Midbrain (tissue), 1 donor: Measurements from ENCODE around the gene ROR1.
"Not testable (repeated sequence)": the region's sequence is repeated elsewhere in the genome, so short reads cannot be mapped to it uniquely, and the experiment has no call there.

Experiments
- DNase-seq: peaks from one replicate; lab custom pipeline; 2025; lab: John Stamatoyannopoulos, UW

The ROR1 gene

DNA sequence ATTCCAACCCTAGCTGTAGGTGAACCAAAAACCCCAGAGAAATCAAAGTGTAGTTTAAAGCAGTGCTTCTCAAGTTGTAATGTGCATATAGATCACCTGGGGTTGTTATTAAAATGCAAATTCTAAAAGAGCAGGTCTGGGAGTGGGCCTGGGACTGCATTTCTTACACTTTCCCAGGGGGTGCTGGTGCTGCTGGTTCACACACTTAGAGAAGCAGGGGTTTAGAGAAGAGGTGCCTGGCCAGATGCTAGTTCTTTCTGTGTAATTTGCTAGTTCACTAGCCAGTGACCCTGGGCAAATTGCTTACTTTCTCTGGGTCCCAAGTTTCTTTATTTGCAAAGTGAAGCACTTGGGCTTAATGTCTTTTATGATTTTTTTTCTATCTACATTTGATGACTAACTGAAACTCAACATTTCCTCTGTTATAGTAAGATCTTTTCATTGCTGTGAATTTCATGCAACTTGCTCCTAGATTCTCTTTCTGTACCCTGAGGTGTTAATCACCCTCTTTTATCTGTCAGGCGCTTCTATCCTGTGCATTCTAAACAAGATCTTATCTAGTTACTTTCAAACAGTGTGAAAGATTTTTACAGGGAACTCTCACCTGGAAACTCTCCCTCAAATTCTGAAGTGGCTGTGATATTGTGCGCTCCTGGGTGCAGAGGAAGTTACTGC, 287.8 kb downstream of the ROR1 start:
- no peak for DNase-seq

- DNase-seq: no peak
Measured at GRCh38 chr1:64062529-64062928, 288.7 kb downstream of the ROR1 start.

GRCh38 chr1:64062941-64063581, 289.2 kb downstream of the ROR1 start:
- no peak for DNase-seq

GRCh38 chr1:64065571-64065970, 291.8 kb downstream of the ROR1 start:
- no peak for DNase-seq

DNA sequence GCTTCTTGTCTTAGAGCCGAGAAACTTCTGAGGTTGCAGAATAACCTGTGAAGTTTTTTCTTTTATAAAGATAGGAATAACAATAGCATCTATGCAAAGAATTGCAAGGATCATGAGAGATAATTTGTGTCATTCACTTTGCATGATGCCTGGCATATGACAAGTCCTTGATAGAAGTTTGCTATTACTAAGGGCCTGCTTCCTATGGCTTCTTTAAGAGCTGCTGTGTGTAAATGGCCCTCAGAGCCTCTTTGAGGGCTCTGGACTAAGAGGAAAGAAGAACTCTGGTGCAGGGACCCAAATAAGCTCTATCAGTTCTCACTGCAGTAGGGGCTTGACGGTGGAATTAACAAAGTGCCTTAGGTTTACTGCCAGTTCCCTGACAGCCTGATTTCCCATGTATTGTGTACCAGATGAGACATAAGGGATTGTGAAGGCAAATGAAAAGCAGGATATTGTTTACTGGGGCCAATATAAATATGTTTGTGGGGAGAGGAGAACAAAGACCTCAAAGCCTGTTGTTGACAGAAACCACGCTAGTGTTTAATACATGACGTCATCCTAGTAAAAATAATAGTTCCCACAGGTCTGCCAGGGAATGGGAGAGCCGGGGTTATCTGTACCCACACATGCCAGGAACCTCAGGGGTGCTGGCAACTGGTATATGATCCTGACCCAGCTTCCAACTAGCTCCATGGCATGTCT, 298.4 kb downstream of the ROR1 start:
- DNase-seq: no peak

DNA sequence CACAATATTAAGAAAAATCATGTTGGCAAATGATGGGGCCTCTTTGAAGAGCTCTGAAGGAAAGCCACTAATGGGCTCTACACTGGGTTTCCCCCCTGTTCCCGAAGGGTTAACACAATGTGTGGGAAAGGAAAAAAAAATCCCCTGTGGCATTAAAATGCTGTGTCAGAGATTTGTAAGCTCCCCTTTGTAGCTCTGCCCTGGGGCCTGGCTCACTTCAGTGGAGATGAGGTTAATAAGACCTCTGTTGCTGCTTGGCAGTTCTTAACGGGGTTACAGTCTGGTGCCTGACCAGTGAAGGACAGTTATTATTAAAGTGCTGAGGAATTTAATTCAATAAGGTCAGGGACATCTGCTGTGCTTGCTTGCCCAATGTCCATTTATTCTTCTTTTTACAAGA, 299.9 kb downstream of the ROR1 start:
- no peak for DNase-seq

DNA sequence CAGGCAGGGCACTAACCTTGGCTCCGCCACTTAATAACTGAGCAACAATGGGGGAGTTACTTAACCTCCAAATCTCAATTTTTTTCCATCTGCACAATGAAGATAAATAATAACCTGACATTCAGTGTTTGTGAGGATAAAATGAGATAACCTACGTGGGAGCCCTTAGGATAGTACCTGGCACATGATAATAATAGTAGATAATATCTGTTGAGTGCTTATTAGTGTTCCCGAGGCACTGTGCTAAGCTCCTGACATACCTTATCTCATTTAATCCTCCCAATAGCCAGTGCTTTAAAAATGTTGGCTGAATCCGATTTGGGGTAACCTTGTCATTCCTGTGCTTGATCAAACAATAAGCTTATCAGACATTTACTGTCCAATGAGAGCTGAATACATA, 300.9 kb downstream of the ROR1 start:
- no peak for DNase-seq

GRCh38 chr1:64077281-64077940, 303.6 kb downstream of the ROR1 start:
- DNase-seq: peak; percentile 52

DNA sequence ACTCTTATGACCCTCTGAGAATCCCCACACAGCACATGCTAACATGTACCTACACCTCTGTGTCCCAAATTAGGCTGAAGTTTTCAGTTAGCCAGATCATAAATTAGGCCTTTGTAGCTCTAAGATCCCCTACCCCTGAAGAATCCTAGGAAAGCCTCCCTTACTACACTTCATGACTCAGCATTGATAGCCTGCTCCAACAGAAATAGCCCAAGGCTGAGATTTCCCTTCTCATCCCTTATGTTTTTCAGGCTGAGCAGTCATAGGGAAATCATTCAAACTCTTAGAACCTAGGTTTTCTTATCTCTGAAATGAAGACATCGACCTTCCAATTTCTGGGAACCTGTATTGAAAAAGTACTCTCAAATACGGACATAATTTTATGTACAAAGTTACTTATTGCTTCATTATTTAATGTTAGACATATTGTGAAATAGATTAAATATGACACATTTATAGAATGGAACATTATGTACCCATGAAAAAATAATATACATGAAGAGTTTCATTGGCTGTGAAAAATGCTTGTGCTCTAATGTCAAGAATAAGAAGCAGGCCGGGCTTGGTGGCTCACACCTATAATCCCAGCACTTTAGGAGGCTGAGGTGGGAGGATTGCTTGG, 307.2 kb downstream of the ROR1 start:
- DNase-seq: no peak

- no peak for DNase-seq
Measured at GRCh38 chr1:64082459-64082858, 308.6 kb downstream of the ROR1 start.

GRCh38 chr1:64084451-64084850, 310.6 kb downstream of the ROR1 start:
- DNase-seq: no peak

GRCh38 chr1:64087768-64088167, 314.0 kb downstream of the ROR1 start:
- DNase-seq: no peak

- DNase-seq: no peak
Measured at GRCh38 chr1:64090436-64090835, 316.6 kb downstream of the ROR1 start.

DNA sequence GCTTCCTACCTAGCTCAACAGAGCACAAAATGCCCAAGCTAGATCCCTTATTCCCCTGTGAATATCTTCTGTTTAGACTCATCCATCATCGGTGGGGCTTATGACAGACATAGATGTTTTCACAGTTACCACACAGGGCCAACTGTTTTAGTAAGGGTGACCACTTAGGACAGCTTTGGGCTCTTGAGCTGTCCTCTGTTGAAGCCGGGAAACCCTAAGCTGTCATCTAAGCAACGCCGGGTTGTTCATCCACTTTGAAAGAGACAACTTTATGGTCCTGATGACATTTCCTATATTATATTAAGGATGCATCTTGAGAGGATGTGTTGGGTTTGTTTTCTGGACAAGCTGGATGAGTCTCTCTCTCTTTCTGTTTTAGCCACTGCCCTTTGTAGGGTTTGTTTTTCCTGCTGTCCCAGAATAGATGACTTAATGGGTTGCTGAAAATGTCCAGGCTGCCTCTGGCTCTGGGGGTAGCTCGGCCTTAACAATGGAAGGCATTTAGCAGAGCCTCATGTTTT, 319.1 kb downstream of the ROR1 start:
- peak; percentile 67 for DNase-seq

DNA sequence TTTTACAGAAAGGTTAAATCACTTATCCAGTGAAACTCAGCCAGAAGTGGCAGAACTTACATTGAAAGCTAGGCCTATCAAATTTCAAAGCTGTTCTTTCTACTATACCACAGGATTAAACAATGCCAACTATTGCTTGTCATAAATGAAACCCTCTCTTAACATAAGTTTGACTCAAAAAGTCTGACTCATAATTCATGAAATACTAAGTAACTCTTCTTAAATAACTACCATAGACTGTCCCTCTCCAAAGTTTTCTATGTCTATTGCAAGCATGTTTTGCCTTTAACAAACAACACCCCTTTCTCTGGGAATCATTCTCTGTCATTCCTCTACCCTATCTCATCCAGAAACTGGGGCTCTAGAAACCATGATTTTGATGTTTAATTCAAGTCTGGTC, 320.1 kb downstream of the ROR1 start:
- DNase-seq: no peak

DNA sequence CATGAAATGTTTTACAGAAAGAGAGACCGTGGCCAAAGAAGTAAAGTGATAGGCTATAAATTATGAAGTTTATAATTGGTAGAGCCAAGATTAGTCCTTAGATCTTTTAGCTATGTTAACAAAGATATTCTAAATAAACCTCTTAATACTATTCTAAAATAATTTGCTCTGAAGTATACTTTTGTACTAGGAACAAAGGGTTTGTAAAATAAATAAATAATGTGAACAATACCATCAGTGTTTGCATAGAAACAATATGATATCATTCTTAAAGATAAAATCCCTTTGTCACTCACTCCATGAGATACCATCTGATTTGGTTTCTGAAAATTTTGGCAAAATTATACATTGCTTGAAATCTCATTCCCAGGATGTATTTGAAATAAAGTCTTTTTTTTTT, 322.0 kb downstream of the ROR1 start:
- peak; percentile 27 for DNase-seq

DNA sequence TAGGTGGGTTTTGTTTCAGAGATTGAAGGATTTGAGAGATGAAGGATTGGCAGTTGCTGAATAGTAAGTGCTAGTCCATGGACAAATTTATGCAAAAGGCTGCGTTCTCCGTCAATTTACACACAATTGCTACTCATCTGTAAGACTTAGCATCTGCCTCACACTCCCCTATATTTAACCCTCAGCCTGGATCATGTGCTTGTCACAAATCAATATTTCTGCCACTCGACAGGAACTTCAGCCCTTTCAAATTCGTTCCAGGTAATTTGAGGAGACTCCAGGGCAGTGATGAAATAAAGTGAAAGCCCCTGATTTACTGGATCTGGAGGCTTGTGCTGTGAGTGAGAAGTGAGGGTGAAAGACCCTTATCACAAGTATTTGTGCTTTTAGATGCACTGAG, 324.0 kb downstream of the ROR1 start:
- no peak for DNase-seq

- DNase-seq: no peak
Measured at GRCh38 chr1:64098436-64098835, 324.6 kb downstream of the ROR1 start.

DNA sequence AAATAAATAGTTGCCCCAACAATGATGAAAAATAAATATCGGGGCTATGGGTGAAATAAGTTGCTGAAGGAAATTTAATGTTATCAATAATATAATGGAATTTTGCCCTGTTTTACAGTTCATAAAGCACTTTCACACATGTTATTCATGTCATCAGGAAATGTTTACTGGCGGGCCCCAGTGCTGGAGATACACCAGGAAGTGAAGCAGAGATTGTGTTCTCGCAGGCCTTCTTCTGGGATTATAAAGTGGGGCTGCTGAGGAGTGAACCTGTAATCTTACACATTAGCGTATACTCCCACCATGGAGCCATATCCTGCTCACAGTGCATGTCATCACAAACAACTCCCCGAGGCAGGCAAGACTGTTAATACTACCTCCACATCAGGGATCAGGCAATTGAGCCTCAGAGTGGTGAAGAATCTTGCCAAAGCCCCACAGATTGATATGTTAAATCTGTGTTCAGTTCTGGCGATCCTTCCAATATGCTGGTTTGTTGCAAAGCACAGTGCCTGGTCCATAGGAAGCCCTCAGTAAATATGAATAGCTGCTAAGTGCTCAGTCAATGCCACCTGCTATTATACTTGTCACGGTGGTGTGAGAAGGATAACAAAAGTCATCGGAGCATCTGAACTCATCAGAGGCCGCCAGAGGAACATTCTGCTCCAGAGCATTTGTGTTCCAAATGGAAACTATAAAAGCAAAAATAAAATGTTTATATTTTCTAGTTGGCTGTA, 325.2 kb downstream of the ROR1 start:
- DNase-seq: no peak

- DNase-seq: no peak
Measured at GRCh38 chr1:64100791-64101190, 327.0 kb downstream of the ROR1 start.

DNA sequence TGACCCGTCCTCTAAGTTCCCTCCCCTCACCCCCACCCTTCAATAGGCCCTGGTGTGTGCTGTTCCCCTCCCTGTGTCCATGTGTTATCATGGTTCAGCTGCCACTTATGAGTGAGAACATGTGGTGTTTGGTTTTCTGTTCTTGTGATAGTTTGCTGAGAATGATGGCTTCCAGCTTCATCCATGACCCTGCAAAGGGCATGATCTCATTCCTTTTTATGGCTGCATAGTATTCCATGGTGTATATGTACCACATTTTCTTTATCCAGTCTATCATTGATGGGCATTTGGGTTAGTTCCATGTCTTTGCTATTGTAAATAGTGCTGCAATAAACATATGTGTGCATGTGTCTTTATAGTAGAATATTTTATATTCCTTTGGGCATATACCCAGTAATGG, 330.8 kb downstream of the ROR1 start:
- not testable (repeated sequence) for DNase-seq
